GM21529 (cell line): ENCODE data around the gene PAN2.
A peak's percentile ranks its signal among the peaks of the same experiment; 100 is the strongest.
"Not testable (repeated sequence)": the region's sequence is repeated elsewhere in the genome, so short reads cannot be mapped to it uniquely, and the experiment has no call there.

ENCODE experiments used
- ATAC-seq: cut with Tn5 transposase; IDR thresholded peaks from one replicate; pipeline ENCODE4 v1.9.1; 2021; ENCODE audit not compliant: unreplicated experiment

Gene PAN2

DNA sequence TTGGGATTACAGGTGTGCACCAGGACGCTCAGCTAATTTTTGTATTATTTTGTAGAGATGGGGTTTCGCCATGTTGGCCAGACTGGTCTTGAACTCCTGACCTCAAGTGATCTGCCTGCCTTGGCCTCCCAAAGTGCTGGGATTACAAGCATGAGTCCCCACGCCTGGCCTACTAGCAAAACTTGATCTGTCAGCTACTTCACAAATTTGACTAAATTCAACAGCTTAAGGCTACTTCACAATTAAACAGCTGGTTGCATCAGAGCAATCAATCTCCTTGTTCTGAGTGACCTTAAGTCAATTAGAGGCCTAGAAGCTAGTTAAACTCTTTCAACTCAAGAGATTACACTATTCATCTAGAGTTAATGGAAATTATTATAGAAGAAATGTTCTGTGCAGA, 54.9 kb downstream of the PAN2 start:
- no peak for ATAC-seq

GRCh38 chr12:56274299-56274698, 59.5 kb downstream of the PAN2 start:
- ATAC-seq, result no peak

GRCh38 chr12:56272468-56272867, 61.3 kb downstream of the PAN2 start:
- ATAC-seq, result not testable (repeated sequence)

GRCh38 chr12:56271031-56271430, 62.8 kb downstream of the PAN2 start:
- ATAC-seq, result no peak

- ATAC-seq, result no peak
Observed at GRCh38 chr12:56267443-56268071, 66.2 kb downstream of the PAN2 start.

GRCh38 chr12:56266693-56267442, 66.9 kb downstream of the PAN2 start, which contains the start of gene COQ10A:
Gene COQ10A (plus strand): TSS chr12:56266942. CDS start chr12:56267119, 177 bp downstream.
- ATAC-seq, result peak; percentile 89
